ENCODE measurements around the gene HOXA4. TPM values are rescaled to one million over a fixed set of nuclear protein-coding genes. Genes with fewer than 3 reads are reported as not detected.
A peak's percentile ranks its signal among the peaks of the same experiment; 100 is the strongest.

Gene HOXA4
- total RNA-seq = 1 to 10 TPM in 1 of 2 donors, under 1 TPM in 1; 0.97 to 1.0 TPM
- long read RNA-seq = 0 reads

GRCh38 chr7:27130540-27131389 lies at the start of gene HOXA4:
Gene HOXA4 (minus strand): TSS chr7:27130757. CDS start chr7:27130733, 24 bp downstream.
- ATAC-seq (peak; percentile 96), DNase-seq (peak; percentile 86)
- intact Hi-C loops (cut with DNase I) = no loop called here

GRCh38 chr7:27179503-27180430 lies 49.2 kb upstream of the HOXA4 start:
- no peak for DNase-seq
- intact Hi-C loops (cut with DNase I) = no loop called here
- peak; percentile 47 to 48 for ATAC-seq

GRCh38 chr7:27179030-27179429 lies 48.5 kb upstream of the HOXA4 start:
- DNase-seq = no peak
- ATAC-seq = no peak
- intact Hi-C loops (cut with DNase I) = no loop called here

- ATAC-seq (no peak), DNase-seq (no peak)
- intact Hi-C loops (cut with DNase I) = no loop called here
Observed at GRCh38 chr7:27178366-27178765, 47.8 kb upstream of the HOXA4 start.

- DNase-seq = no peak
- intact Hi-C loops (cut with DNase I) = no loop called here
- ATAC-seq = no peak
Observed at GRCh38 chr7:27177795-27178320, 47.3 kb upstream of the HOXA4 start.

- no peak for ATAC-seq
- DNase-seq = no peak
- intact Hi-C loops (cut with DNase I) = no loop called here
Observed at GRCh38 chr7:27176962-27177794, 46.6 kb upstream of the HOXA4 start.

- intact Hi-C loops (cut with DNase I) = no loop called here
- ATAC-seq (no peak), DNase-seq (no peak)
Observed at GRCh38 chr7:27176524-27176845, 45.9 kb upstream of the HOXA4 start.

- intact Hi-C loops (cut with DNase I) = no loop called here
- ATAC-seq (no peak), DNase-seq (no peak)
Observed at GRCh38 chr7:27175626-27176523, 45.3 kb upstream of the HOXA4 start.

GRCh38 chr7:27174874-27175625 lies 44.5 kb upstream of the HOXA4 start:
- no peak for ATAC-seq
- intact Hi-C loops (cut with DNase I) = no loop called here
- no peak for DNase-seq

GRCh38 chr7:27173956-27174873 lies 43.7 kb upstream of the HOXA4 start, which contains the start of gene HOXA10:
Gene HOXA10 (minus strand): TSS chr7:27174320. CDS start chr7:27174306, 14 bp downstream.
- ATAC-seq = no peak
- intact Hi-C loops (cut with DNase I) = no loop called here
- DNase-seq = no peak

GRCh38 chr7:27173511-27173955 lies 43.0 kb upstream of the HOXA4 start:
- intact Hi-C loops (cut with DNase I) = no loop called here
- ATAC-seq (peak; percentile 48 to 64), DNase-seq (no peak)

GRCh38 chr7:27172823-27173510 lies 42.4 kb upstream of the HOXA4 start:
- intact Hi-C loops (cut with DNase I) = no loop called here
- ATAC-seq = peak; percentile 41 to 47
- DNase-seq = peak; percentile 21

GRCh38 chr7:27172315-27172774 lies 41.8 kb upstream of the HOXA4 start:
- no peak for ATAC-seq
- peak; percentile 8 for DNase-seq
- intact Hi-C loops (cut with DNase I) = no loop called here

- ATAC-seq = no peak
- DNase-seq = peak; percentile 11
- intact Hi-C loops (cut with DNase I) = no loop called here
Observed at GRCh38 chr7:27171637-27172314, 41.2 kb upstream of the HOXA4 start.

GRCh38 chr7:27171325-27171636 lies 40.7 kb upstream of the HOXA4 start:
- DNase-seq = peak; percentile 14
- intact Hi-C loops (cut with DNase I) = no loop called here
- ATAC-seq = no peak

Data from left cardiac atrium (tissue), 4 donors.